OCI-LY7 (cell line): ENCODE results near the gene PDK2.

Experiments
- EZH2phosphoT487 ChIP-seq: fragments of 200-600 bp; sonication (generic); IDR thresholded peaks from 2 replicates; pipeline ENCODE4 v1.6.1; 2018; ENCODE audit warnings: low read depth, borderline replicate concordance, mild to moderate bottlenecking, mixed run types, antibody characterized with exemption, low read length, moderate library complexity, mixed read lengths
- TF ChIP-seq, protein P1 (sequence below): fragments of 200-600 bp; sonication (generic); conservative IDR thresholded peaks from 2 replicates; pipeline ENCODE4 v1.5.1; 2014; ENCODE audit warnings: mild to moderate bottlenecking, antibody characterized with exemption, low read length, moderate library complexity, mixed read lengths

DNA sequence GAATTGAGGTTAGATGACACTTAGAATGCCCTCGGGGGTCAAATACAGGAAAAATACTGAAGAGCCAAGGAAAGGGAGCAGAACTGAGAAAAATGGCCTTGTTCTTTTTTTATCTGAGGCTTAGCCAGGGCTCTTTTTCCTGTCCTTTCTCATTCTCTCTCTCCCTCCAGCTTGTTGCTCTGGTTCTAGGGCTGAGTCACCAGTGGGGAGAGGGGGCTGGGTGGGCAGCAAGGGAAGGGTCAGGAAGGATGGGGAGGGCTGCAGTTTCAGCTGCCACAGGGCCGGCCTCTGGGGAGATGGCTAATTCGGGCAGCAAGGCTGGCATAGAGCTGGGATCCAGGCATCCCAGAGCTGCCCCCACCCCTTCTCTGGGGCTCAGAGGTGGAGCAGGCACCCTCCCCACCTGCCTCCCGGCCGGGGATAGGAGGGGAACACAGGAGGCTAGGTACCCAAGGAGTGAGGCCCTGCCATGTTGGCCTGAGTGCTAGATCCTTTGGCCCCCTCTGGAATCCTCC lies 35.3 kb upstream of the PDK2 start:
- TF ChIP-seq, protein P1, sequence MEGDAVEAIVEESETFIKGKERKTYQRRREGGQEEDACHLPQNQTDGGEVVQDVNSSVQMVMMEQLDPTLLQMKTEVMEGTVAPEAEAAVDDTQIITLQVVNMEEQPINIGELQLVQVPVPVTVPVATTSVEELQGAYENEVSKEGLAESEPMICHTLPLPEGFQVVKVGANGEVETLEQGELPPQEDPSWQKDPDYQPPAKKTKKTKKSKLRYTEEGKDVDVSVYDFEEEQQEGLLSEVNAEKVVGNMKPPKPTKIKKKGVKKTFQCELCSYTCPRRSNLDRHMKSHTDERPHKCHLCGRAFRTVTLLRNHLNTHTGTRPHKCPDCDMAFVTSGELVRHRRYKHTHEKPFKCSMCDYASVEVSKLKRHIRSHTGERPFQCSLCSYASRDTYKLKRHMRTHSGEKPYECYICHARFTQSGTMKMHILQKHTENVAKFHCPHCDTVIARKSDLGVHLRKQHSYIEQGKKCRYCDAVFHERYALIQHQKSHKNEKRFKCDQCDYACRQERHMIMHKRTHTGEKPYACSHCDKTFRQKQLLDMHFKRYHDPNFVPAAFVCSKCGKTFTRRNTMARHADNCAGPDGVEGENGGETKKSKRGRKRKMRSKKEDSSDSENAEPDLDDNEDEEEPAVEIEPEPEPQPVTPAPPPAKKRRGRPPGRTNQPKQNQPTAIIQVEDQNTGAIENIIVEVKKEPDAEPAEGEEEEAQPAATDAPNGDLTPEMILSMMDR: no peak
- TF ChIP-seq EZH2phosphoT487: no peak
